T1000 (cell line): Measurements from ENCODE around the gene RASD1.

Experiments used
- DNase-seq: peaks from one replicate; lab custom pipeline; 2025; ENCODE audit warnings: mixed read lengths; lab: John Stamatoyannopoulos, UW

The RASD1 gene

GRCh38 chr17:17527534-17527933 lies 31.3 kb upstream of the RASD1 start:
- DNase-seq: no peak

GRCh38 chr17:17526369-17526768 lies 30.2 kb upstream of the RASD1 start:
- DNase-seq: no peak

GRCh38 chr17:17525956-17526355 lies 29.8 kb upstream of the RASD1 start:
- DNase-seq: no peak

GRCh38 chr17:17525311-17525710 lies 29.1 kb upstream of the RASD1 start:
- no peak for DNase-seq

GRCh38 chr17:17523731-17524490 lies 27.7 kb upstream of the RASD1 start:
- no peak for DNase-seq

- no peak for DNase-seq
Measured at GRCh38 chr17:17523001-17523730, 27.0 kb upstream of the RASD1 start.

- no peak for DNase-seq
Measured at GRCh38 chr17:17520599-17521232, 24.5 kb upstream of the RASD1 start.

GRCh38 chr17:17519886-17520285 lies 23.7 kb upstream of the RASD1 start:
- DNase-seq: no peak

- no peak for DNase-seq
Measured at GRCh38 chr17:17518951-17519350, 22.8 kb upstream of the RASD1 start.

GRCh38 chr17:17518014-17518413 lies 21.8 kb upstream of the RASD1 start:
- no peak for DNase-seq

- no peak for DNase-seq
Measured at GRCh38 chr17:17516941-17517720, 20.9 kb upstream of the RASD1 start.

- peak; percentile 64 for DNase-seq
Measured at GRCh38 chr17:17515934-17516930, 20.0 kb upstream of the RASD1 start.

- DNase-seq: peak; percentile 51
Measured at GRCh38 chr17:17514993-17515933, 19.1 kb upstream of the RASD1 start.

- DNase-seq: no peak
Measured at GRCh38 chr17:17514361-17514992, 18.3 kb upstream of the RASD1 start.

GRCh38 chr17:17513626-17514025 lies 17.4 kb upstream of the RASD1 start:
- DNase-seq: no peak

- no peak for DNase-seq
Measured at GRCh38 chr17:17512866-17513265, 16.7 kb upstream of the RASD1 start.

- DNase-seq: peak; percentile 89
Measured at GRCh38 chr17:17511881-17512858, 16.0 kb upstream of the RASD1 start.

- no peak for DNase-seq
Measured at GRCh38 chr17:17511293-17511741, 15.1 kb upstream of the RASD1 start.
